Subcutaneous adipose tissue (tissue), 4 donors: ENCODE results near the gene C2CD2. TPM values are rescaled to one million over a fixed set of nuclear protein-coding genes. Genes with fewer than 3 reads are reported as not detected.

Experiments used
- total RNA-seq, 4 donors: library from RNA; depleted of rRNA; stranded (reverse); fragments of >200 nt; gene quantifications; one replicate each; pipeline ENCODE4 v1.1.0, GENCODE V29; 2016
- TF ChIP-seq, protein P1 (sequence below): fragments of 450-650 bp; IDR thresholded peaks from one replicate; pipeline ENCODE4 v1.5.1; 2016; ENCODE audit warnings: low read depth, mild to moderate bottlenecking, control low read depth, antibody characterized with exemption, moderate library complexity

C2CD2 gene
- total RNA-seq, 4 donors from 2014 or later: 84.1 to 151 (median 128) TPM

DNA sequence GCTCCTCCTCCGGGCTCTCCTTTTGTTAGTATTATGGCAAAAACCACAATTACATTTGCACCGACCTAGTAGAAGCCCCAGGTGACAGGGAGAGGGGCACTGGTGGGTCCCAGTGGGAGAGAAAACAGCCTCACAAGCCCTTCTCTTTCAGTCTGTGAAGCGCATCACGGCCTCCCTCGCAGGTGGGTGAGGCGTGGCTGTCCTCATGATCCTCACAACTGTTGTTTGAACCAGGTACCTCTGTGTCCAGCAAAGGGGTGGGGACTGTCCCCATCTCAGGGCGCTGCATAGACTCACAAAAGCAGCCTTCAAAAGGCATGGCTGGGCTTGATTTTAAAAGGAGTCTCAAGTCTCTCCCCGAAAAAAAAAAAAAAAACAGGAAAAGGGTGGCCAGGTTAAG lies 7.9 kb upstream of the C2CD2 start:
- TF ChIP-seq, protein P1, sequence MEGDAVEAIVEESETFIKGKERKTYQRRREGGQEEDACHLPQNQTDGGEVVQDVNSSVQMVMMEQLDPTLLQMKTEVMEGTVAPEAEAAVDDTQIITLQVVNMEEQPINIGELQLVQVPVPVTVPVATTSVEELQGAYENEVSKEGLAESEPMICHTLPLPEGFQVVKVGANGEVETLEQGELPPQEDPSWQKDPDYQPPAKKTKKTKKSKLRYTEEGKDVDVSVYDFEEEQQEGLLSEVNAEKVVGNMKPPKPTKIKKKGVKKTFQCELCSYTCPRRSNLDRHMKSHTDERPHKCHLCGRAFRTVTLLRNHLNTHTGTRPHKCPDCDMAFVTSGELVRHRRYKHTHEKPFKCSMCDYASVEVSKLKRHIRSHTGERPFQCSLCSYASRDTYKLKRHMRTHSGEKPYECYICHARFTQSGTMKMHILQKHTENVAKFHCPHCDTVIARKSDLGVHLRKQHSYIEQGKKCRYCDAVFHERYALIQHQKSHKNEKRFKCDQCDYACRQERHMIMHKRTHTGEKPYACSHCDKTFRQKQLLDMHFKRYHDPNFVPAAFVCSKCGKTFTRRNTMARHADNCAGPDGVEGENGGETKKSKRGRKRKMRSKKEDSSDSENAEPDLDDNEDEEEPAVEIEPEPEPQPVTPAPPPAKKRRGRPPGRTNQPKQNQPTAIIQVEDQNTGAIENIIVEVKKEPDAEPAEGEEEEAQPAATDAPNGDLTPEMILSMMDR: no peak

- TF ChIP-seq, protein P1: no peak
These were observed 7.5 kb upstream of the C2CD2 start for GRCh38 chr21:41961282-41961701.

DNA sequence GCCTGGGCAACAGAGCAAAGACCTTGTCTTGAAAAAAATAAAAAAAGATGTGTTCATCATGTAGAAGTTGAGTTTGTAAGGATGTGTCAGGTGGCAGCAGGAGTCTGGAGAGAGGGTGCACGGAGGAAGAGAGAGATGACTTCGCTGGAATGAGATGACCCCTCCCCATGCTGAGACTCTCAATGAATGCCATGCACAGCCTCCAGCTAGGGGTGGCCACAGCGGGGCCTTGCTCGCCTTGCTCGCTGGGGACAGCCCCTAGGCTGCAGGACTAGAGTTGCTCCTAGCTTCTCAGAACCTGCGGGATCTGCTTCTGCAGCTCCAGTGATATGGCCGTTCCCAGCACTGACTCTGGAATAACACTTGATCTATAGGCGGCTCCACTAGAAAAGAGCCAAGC lies 6.6 kb upstream of the C2CD2 start:
- TF ChIP-seq, protein P1: no peak

DNA sequence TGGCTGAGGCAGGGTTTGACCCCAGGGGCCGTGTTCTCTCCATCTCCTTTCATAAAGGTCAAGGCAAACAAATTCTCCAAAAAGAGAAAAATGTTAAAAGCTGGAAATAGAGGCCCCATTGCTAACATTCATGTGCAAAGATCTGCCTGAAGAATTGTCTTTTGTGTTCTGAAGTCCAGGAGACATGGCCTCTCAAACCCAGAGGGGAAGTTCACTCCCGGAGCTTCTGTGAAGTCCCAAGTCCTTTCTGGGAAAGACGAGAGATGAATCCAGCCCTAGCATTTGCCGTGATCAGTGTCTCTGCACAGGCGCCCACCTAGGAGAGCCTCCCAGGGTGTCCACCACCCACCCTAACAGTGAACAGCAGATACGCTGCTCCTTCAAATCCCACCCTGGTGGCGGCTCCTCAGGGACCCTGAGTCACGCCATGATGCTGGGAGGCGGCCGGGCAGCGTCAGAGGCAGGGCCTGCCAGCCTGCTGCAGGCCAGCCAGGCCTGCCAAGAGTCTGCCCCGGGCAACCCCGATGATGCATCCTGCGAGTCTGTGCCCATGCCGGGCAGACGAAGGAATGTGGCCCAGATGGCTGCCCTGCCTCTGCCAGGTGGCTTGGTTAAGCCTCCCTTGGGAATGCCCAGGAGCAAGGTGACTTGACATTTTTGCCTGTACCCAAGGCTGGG lies 5.2 kb upstream of the C2CD2 start:
- TF ChIP-seq, protein P1: no peak

GRCh38 chr21:41957991-41958766 lies 4.4 kb upstream of the C2CD2 start:
- TF ChIP-seq, protein P1: no peak

GRCh38 chr21:41956926-41957729 lies 3.3 kb upstream of the C2CD2 start:
- TF ChIP-seq, protein P1: no peak

DNA sequence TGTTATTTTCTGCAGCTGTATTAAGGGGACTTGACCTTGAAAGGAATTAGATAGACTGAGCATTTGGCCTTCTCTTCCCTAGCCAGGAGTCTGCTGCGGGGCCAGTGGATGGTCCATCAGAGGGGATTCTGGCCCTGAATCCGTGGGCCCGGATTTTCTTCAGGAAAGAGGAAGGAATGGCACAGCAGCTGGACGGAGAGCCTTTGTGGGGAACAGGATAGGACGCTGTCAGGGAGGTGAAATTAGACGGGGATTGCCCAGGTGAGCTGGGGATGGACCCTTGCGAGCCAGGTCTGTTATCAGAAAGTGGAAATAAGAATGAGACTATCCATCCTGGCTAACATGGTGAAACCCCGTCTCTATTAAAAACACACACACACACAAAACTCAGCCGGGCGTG lies 1.7 kb upstream of the C2CD2 start:
- TF ChIP-seq, protein P1: no peak
